ENCODE data around the gene SYT4. TPM values are rescaled to one million over a fixed set of nuclear protein-coding genes. Genes with fewer than 3 reads are reported as not detected.

Gene SYT4
- total RNA-seq, 1 experiment from 2014 or later: not detected

Other genes with a start within 250 kb of the SYT4 start
- gene RIT2, start 161.8 kb downstream of the SYT4 start, total RNA-seq (2014; rRNA removed; shearing (Covaris generic)): not detected in 2 replicates